HG03097 (cell line): ENCODE results near the gene KIF18B.

ENCODE experiments used
- ATAC-seq: cut with Tn5 transposase; IDR thresholded peaks from one replicate; pipeline ENCODE4 v1.9.1; 2021; ENCODE audit not compliant: unreplicated experiment, low FRiP score

KIF18B gene

DNA sequence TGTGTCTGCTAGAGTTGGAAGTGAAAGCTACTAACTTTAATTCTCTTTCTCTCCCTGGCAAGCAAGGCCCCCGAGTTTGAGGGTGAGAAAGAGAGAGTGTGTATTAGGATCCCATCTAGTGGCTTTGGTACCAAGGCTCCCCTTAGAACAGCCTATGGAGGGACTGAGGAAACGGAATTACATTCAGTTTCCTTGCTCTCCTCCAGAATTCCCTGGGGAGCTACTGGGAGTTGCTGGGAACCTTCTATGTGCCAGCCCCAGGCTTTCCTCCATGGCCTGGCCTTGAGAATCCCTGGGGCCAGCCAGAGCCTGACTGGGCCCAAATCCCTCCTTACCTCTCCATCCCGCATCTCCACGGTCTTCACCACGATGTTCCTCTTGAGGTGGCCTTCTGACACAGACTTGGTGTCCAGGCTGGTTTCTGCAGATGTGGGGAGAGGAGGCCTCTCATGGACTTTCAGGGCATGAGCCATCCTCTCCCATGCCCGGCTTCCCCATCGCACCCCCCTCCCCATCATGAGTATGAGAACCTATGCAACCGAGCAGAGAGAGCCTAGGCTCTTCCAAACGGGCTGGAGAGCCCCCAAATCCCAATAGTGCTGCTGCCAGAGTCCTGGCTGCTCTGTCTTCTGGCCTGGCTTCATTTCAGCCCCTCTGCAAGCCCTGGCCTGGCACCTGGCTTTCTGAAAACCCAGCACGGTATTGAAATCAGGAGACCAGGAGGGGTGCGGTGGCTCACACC is 39.7 kb downstream of the KIF18B start:
- no peak for ATAC-seq

GRCh38 chr17:44906763-44907728 is 40.5 kb downstream of the KIF18B start:
- no peak for ATAC-seq

DNA sequence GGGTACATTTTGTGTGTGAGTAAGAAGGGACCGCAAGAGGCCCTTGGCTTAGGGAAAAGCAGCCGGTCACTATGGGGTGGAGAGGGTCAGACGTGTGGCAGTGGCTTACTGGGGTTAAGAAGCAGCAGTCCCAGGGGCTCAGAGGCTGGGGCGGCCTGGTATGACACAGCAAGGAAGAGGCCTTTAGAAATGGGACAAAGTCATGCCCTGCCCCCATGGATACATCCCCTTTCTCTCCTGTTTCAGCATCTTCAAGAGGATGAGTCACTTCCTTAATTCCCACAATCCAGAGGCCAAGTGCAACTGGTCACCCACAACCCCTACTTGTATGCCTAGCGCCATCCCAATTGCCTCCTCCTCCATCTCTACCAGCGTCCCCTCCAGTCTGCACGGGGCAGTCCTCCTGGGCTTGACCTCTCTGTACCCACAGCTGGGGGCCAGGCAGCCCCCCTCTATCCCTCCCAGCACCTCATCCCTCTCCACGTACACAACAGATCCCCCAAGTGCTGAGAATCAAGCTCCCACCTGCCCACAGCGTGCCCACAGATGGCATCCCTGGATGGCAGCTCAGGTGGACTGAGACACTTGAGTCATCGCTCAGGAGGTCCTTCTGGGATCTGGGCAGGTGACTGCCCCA is 41.4 kb downstream of the KIF18B start:
- ATAC-seq: no peak

GRCh38 chr17:44905006-44906000 is 42.3 kb downstream of the KIF18B start:
- no peak for ATAC-seq

DNA sequence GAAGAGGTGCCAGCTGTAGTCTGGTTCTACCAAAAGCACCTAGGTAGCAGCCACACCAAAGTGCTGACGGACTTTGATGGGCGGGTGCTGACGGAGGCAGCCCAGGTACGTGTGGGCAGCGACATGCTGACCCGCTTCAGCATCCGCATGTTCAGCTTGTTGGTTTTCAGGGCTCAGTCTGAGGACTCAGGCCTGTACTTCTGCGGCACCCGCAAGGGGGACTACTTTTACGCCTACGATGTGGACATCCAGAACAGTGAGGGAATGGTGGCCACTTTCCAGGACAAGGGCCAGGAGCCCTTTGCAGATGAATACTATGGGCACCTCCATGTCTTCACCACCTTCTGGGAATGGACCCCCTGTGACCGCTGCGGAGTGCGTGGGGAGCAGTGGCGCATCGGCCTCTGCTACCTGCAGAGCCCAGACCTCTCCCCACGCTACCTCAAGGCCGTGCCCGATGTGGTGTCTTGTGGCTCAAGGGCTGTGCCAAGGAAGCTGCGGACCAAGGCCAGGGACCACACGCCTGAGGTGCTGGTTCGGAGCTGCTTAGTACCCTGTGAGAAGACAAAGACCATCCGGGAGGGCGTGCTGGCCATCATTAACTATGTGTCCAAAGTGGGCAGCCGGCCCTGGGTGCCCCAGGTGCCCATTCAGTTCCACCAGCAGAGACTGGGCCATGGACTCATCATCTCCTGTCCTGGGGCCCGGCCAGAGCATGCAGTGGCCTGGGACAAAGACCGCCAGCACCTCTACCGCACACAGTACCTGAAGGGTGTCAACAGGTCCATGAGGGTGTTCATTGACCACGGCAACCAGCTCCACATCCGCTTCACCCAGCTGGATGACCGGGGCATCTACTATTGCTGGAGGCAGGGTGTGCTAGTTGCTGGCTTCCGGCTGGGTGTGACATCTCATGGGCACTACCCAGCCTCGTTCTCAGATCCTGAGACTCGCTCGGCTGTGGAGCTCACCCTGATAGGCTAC is 43.3 kb downstream of the KIF18B start:
- no peak for ATAC-seq

GRCh38 chr17:44903012-44903685 is 44.4 kb downstream of the KIF18B start:
- ATAC-seq: no peak

- ATAC-seq: no peak
Measured at GRCh38 chr17:44902135-44902760, 45.3 kb downstream of the KIF18B start.

- ATAC-seq: no peak
Measured at GRCh38 chr17:44901411-44901921, 46.1 kb downstream of the KIF18B start.

DNA sequence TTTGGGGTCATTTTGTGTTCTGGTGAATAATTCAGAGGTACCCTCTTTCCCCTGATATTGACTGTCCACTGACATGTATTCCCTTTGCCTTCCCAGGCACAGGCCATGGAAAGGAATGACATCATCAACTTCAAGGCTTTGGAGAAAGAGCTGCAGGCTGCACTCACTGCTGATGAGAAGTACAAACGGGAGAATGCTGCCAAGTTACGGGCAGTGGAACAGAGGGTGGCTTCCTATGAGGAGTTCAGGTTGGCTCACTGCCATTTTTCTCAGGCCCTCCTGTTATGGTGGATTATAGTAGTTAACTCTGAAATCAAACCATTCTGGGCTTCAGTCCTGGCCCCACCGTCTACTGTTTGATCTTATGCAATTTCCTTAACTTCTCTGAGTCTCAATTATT is 46.7 kb downstream of the KIF18B start:
- ATAC-seq: no peak

DNA sequence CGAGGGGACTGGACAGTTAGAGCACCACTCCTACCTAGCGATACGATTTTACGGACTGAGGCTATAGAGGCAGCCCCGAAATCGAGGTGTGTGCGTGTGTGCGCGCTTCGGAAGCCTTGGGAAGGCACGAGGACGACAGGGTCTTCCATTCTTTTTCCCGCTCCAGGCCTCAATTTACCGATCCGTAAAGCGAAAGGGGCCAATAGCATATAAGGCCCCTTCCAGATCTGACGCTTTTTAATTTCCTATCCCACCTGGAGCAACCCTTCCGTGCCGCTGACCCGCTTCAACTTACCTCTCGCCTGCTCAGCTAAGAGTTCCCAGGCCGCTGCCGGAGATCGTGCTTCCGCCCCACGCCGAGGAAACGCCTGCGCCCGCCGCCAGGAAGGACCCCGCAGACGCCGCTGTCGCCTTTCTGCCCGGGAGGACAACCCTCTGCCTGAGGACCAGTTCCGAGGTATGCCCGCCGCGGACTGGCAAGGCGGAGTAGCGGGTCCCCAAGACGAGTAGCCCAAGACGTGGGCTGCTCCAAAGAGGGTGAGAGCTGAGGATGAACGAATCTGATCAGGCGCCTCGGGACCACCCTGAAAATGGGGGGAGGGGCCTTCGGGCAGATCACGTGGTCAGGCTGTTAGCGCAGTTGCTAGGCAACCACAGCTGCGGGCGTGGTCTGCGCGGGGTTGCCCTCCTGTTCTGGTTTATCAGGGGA is 48.3 kb downstream of the KIF18B start, which contains the start of gene EFTUD2:
Gene EFTUD2 (minus strand): TSS at position 372 of the 709 bp plus-strand sequence. CDS start 4,924 bp downstream, outside the sequence.
- ATAC-seq: peak; percentile 56

GRCh38 chr17:44898768-44899073 is 48.9 kb downstream of the KIF18B start:
- ATAC-seq: no peak

- no peak for ATAC-seq
Measured at GRCh38 chr17:44894642-44895041, 52.9 kb downstream of the KIF18B start.

- no peak for ATAC-seq
Measured at GRCh38 chr17:44892250-44892649, 55.3 kb downstream of the KIF18B start.

GRCh38 chr17:44889003-44889402 is 58.6 kb downstream of the KIF18B start:
- no peak for ATAC-seq

GRCh38 chr17:44887971-44888954 is 59.3 kb downstream of the KIF18B start:
- no peak for ATAC-seq

- no peak for ATAC-seq
Measured at GRCh38 chr17:44887016-44887415, 60.6 kb downstream of the KIF18B start.
